HG02852 (cell line): Measurements from ENCODE around the gene GUCA1C.

Source experiments
- ATAC-seq: cut with Tn5 transposase; IDR thresholded peaks from one replicate; pipeline ENCODE4 v1.9.1; 2021; ENCODE audit warnings: mild to moderate bottlenecking, moderate library complexity; ENCODE audit not compliant: unreplicated experiment

Gene GUCA1C

DNA sequence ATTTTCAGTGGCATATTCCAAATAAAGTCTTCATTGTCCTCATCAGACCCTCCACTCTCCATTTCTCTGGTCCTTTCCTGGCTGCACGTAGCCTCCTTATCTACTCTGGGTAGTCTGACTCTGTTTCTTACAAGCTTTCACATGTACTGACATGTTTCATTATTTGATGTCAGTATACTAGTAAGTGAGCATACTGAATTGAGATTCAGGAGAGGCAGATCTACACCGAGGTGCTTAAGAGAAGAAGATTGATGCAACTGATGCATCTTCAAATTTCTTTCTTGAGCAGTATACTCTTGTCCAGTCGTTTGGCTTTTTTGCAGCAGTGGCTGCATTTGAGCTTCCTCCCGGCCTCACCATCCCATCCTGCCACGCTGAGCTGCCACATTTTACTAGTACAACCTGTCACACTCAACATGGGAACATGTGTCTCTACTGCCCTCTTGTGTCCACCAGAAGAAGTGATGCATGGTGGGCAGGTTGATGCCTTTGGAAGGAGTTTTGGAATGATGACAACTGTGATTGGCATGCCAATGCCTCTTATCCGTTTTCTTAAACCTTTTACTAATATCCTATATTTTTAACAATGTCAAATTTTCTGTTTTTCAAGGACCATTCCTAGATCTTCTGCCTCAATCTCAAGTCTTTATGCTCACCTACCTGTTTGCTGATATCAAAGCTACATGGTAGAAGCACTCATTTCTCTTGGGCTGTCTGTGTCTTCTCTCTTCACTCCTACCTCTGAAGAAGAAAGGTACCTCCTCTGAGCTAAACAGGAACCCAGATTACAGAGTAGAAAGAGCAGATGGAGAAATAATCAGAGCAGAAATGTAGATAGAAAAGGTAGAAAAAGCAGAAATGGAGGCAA, 38.7 kb downstream of the GUCA1C start:
- peak; percentile 96 for ATAC-seq

- no peak for ATAC-seq
These were observed 43.9 kb downstream of the GUCA1C start for GRCh38 chr3:108909799-108910198.

DNA sequence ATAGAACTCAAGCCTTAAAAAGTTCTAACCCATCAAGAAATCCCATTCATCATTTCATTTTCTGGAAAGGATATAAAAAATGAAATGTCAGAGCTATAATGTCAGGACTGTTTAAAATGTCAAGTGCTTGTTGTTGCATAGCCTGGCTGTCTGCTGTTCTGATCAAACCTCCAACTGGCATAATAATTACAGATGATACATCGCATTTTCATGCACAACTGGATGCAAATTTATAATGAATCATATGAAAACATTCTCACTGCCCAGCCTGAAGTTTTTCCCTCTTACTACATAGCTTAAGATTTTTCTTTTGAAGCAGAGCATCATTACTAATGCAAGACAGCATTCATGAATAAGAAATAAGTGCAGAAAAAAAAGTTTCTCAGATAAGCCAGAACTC, 46.5 kb downstream of the GUCA1C start:
- ATAC-seq = no peak

- no peak for ATAC-seq
These were observed 54.1 kb downstream of the GUCA1C start for GRCh38 chr3:108899530-108899929.

- ATAC-seq = no peak
These were observed 55.8 kb downstream of the GUCA1C start for GRCh38 chr3:108897883-108898282.

DNA sequence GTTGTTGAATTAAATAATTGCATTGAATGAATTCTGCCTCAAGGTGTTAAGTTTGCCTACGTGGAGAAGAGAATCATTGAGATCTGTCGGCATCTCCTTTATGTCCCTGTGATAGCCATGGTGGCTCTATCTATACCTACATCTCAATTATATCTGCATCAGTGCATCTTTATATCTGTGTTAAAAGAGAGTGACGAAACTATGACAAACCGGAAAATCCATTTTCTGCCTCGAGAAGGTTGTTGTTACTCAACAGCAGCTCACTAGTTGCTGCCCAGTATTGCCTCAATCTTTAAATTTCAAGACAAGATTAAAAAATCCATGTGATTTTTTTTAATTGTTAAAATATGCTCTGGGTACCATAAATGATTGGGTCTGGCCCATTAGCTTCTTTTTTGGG, 58.7 kb downstream of the GUCA1C start:
- ATAC-seq = no peak

DNA sequence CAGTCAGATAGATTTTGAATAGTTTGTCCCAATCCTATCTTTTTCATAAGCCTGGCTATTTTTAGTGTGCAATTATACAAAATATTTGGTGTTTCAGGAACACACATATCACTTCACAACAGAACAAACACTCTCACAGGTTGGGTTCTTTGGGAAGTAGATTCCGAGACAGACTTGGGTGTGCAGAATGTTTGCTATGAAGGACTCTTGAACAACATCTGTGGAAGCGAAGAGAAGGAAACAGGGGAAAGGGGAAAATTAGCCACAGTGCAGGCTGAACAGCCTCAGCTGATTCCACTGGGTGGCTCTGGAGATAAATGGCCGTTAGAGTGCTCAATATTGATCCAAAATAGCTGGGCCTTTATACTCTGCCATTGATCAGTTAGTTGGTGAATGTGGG, 61.8 kb downstream of the GUCA1C start:
- ATAC-seq = no peak

GRCh38 chr3:108887777-108888176, 65.9 kb downstream of the GUCA1C start:
- ATAC-seq = no peak

DNA sequence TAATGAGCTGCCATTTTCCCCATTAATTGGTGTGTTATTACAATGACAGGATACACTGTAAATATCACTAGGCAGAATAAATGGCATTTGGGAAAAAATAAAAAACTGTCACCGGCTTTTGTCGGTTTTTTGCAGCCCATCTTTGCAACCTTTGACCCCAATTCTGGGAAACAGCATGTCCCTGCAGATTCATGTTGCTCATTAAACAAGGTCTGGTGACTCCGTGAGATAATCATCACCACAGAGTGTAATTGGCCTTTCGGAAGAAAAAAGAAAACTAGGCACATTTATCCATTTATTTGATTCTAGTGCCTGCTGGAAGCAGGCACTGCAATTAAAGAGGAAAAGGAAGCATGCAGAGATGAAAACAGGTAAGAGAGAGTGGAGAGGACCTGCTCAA, 66.6 kb downstream of the GUCA1C start:
- no peak for ATAC-seq

- ATAC-seq = no peak
These were observed 70.3 kb downstream of the GUCA1C start for GRCh38 chr3:108883373-108883772.

- ATAC-seq = no peak
These were observed 70.9 kb downstream of the GUCA1C start for GRCh38 chr3:108882762-108883161.

- no peak for ATAC-seq
These were observed 73.8 kb downstream of the GUCA1C start for GRCh38 chr3:108879915-108880314.

DNA sequence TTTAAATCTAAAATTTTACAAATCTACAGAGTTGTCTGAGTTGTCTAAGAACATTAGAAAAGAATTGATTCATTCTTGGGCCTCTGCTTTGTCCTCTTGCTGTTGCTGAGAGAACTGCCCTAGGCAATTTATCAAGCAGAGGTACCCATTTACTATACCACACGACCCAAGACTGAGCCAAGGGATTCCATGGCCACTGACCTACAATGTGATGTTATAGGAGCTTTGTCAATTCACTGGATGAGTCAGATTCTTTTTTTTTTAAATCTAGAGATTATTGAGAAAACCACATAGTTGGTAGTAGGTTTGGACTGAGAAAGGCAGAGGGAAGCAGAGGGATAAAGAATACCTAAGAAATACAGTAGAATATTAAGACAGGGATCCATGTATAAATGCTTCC, 75.8 kb downstream of the GUCA1C start:
- ATAC-seq = no peak

DNA sequence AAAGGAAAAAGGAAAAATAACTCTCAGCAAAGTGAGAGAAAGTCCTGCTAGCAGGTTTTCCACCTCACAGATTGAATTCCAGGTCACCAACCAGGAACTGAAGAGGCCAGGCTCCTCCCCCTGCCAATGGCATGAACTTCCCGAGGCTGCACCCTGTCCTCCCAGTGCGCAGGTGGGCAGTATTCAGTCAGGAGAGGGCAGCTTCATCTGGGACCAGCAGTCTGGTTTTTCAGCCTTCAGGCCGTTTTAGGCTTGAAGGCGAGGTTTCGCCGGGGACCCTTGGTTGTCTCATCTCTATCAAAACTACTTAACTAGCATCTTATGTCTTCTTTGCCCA, 89.9 kb downstream of the GUCA1C start:
- no peak for ATAC-seq

- ATAC-seq = peak; percentile 67
These were observed 90.5 kb downstream of the GUCA1C start for GRCh38 chr3:108862865-108863798.

DNA sequence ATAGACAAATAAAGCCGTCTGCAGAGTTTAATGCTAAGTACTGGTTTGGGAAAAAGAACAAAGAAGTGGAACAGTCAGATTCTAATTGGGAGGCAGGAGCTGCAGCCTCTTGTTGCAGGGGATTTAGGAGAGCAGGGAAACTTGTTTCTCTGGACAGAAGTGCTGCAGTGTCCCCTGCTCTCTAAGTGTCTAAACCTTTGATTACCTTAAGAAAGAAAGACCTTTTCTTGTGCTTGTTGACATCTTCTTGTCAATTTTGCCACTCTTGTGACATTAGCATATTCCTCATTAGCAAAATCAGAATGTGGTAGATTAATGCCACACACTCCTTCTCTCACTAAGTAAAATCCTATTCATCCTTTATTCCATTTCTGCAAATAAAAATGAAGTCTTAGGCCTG, 92.3 kb downstream of the GUCA1C start:
- ATAC-seq = no peak
